SU-DHL-6 (cell line): ENCODE results near the gene ATP10D.

Experiments used
- H2AFZ ChIP-seq: fragments of 200-600 bp; sonication (generic); 2 replicates; pipeline ENCODE4 v1.6.1; 2014; ENCODE audit warnings: low read depth, mild to moderate bottlenecking, moderate library complexity, mixed read lengths, antibody characterized with exemption, low read length; ENCODE audit not compliant: severe bottlenecking
- H3F3A ChIP-seq: fragments of 200-600 bp; shearing (Covaris generic); 2 replicates; pipeline ENCODE4 v1.6.0; 2016; ENCODE audit warnings: antibody characterized with exemption, mild to moderate bottlenecking; ENCODE audit not compliant: insufficient read depth
- H3K27ac ChIP-seq: fragments of 200-600 bp; sonication (generic); 2 replicates; pipeline ENCODE4 v1.5.1; 2016; ENCODE audit warnings: low read depth, mild to moderate bottlenecking, low read length, moderate library complexity, mixed read lengths
- H3K27me3 ChIP-seq: fragments of 200-600 bp; sonication (generic), shearing (Covaris generic); 2 replicates; pipeline ENCODE4 v1.6.0; 2014; ENCODE audit warnings: mild to moderate bottlenecking, low read length
- H3K36me3 ChIP-seq: fragments of 200-600 bp; sonication (generic); 2 replicates; pipeline ENCODE4 v1.6.1; 2014; ENCODE audit warnings: mild to moderate bottlenecking, low read length, mixed read lengths
- H3K4me2 ChIP-seq: fragments of 300-600, 200-600 bp; shearing (Covaris generic), sonication (generic); 2 replicates; pipeline ENCODE4 v1.6.0; 2014; ENCODE audit warnings: low read length, low read depth, mild to moderate bottlenecking; ENCODE audit not compliant: poor library complexity, severe bottlenecking
- H3K4me3 ChIP-seq: fragments of 200-600 bp; sonication (generic); 2 replicates; pipeline ENCODE4 v1.5.1; 2014; ENCODE audit warnings: antibody characterized with exemption, low read length, mild to moderate bottlenecking, mixed read lengths; ENCODE audit not compliant: insufficient read depth, poor library complexity, severe bottlenecking
- H3K79me2 ChIP-seq: fragments of 200-600 bp; sonication (generic); 2 replicates; pipeline ENCODE4 v1.6.1; 2014; ENCODE audit warnings: mild to moderate bottlenecking, low read length, moderate library complexity; ENCODE audit not compliant: insufficient read depth
- H3K9ac ChIP-seq: fragments of 200-600 bp; sonication (generic); 2 replicates; pipeline ENCODE4 v1.7.0; 2014; ENCODE audit warnings: mild to moderate bottlenecking, low read length
- H3K9me2 ChIP-seq: fragments of 200-600 bp; sonication (generic); replicated peaks from 2 replicates; pipeline ENCODE4 v1.6.1; 2014; ENCODE audit warnings: low read length; ENCODE audit not compliant: insufficient read depth
- H3K9me3 ChIP-seq: fragments of 200-600 bp; sonication (generic); 2 replicates; pipeline ENCODE4 v1.6.1; 2014; ENCODE audit warnings: low read length, mixed read lengths; ENCODE audit not compliant: insufficient read depth
- H4K20me1 ChIP-seq: fragments of 200-600 bp; sonication (generic); 2 replicates; pipeline ENCODE4 v1.6.1; 2014; ENCODE audit warnings: low read depth, mild to moderate bottlenecking, antibody characterized with exemption, low read length, moderate library complexity, mixed read lengths
- CTCF ChIP-seq: fragments of 200-600 bp; sonication (generic); IDR thresholded peaks from one replicate; pipeline ENCODE4 v1.5.1; 2017; ENCODE audit warnings: antibody characterized with exemption, mild to moderate bottlenecking, low read length, moderate library complexity; ENCODE audit not compliant: insufficient read depth, poor library complexity, severe bottlenecking
- EZH2phosphoT487 ChIP-seq: fragments of 200-600 bp; sonication (generic), shearing (Covaris generic); conservative IDR thresholded peaks from 2 replicates; pipeline ENCODE4 v1.6.1; 2018; ENCODE audit warnings: mild to moderate bottlenecking, antibody characterized with exemption, low read length, moderate library complexity, mixed read lengths

ATP10D gene

GRCh38 chr4:47642191-47642830 lies 157.2 kb downstream of the ATP10D start:
- Histone ChIP-seq H3K4me3 (no peak overlapping the region), H3K9me3 (no peaks in the 10 kb centered on the region), H3F3A (no peaks in the 10 kb centered on the region), H3K9ac (no peak overlapping the region), H4K20me1 (no peaks in the 10 kb centered on the region), H3K79me2 (no peaks in the 10 kb centered on the region), H3K36me3 (no peaks in the 10 kb centered on the region), H2AFZ (no peak overlapping the region), H3K4me2 (no peak overlapping the region), H3K9me2 (no peaks in the 10 kb centered on the region), H3K27ac (no peak overlapping the region), H3K27me3 (no peaks in the 10 kb centered on the region)
- no peak for TF ChIP-seq EZH2phosphoT487
- TF ChIP-seq CTCF, result no peak
